HL-60 (cell line): Measurements from ENCODE around the gene TMEM131L.

ENCODE experiments used
- DNase-seq, 2 experiments: peaks; one replicate each; pipeline ENCODE4 v3.0.0-alpha.2; 2010 to 2020; ENCODE audit warnings: low read depth in 1 of 2, low spot score in 1 of 2
- H3K27ac ChIP-seq: fragments of 250-450 bp; sonication (Bioruptor Pico); replicated peaks from 2 replicates; pipeline ENCODE4 v1.5.1; 2020; ENCODE audit warnings: mild to moderate bottlenecking, moderate library complexity
- H3K27me3 ChIP-seq: fragments of 250-450 bp; sonication (Bioruptor Pico); 2 replicates; pipeline ENCODE4 v1.5.1; 2021; ENCODE audit warnings: mild to moderate bottlenecking, moderate library complexity; ENCODE audit not compliant: insufficient read depth, poor library complexity, severe bottlenecking
- H3K4me3 ChIP-seq: replicated peaks from 2 replicates; pipeline ENCODE4 v1.5.1; 2011; ENCODE audit warnings: mild to moderate bottlenecking, control low read depth, low read length; ENCODE audit not compliant: insufficient read depth
- GABPA ChIP-seq: IDR thresholded peaks from 2 replicates; pipeline ENCODE4 v1.6.1; 2012; ENCODE audit warnings: low read depth
- POLR2AphosphoS5 ChIP-seq: IDR thresholded peaks from 2 replicates; pipeline ENCODE4 v1.6.1; 2012; ENCODE audit warnings: low read depth
- REST ChIP-seq: IDR thresholded peaks from 2 replicates; pipeline ENCODE4 v1.6.1; 2012; ENCODE audit warnings: low read depth; ENCODE audit not compliant: insufficient replicate concordance
- SPI1 ChIP-seq: IDR thresholded peaks from 2 replicates; pipeline ENCODE4 v1.6.1; 2012; ENCODE audit warnings: low read depth, mild to moderate bottlenecking, borderline replicate concordance
- TF ChIP-seq, protein P1 (sequence below): IDR thresholded peaks from one replicate; pipeline ENCODE4 v1.5.1; 2011; ENCODE audit warnings: low read length, control low read depth, inconsistent platforms; ENCODE audit not compliant: insufficient read depth

TMEM131L gene

DNA sequence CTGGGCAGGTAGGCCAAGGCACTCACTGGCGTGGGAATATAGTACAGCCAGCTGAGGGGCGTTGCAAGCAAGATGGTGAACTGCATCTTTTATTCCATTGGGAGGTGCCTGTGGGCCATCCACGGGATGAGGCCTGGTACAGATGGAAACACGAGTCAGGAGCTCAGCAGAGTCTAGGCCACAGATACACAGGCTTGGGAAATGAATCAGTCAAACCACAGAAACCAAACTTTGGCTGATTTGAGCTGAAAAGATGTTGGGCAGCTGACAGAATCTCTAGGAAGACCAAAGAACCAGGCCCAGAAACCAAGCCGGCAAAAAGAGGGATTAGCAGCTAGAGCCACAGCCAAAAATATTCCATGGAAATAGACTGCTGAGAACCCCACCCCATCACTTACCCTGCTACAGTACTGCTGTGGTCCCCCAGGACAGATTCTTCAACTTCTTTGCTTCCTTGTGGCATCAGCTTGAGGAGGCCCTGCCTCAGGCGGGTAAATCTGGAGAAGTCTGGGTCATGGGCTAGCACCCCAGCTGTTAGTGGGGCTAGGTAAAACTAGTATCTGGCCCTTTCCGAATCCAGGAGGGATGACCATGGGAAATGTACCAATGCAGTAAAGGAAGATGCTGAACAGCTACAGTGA lies 75.4 kb downstream of the TMEM131L start:
- Histone ChIP-seq H3K27me3 (no peaks in the 10 kb centered on the region), H3K4me3 (no peak overlapping the region), H3K27ac (no peak overlapping the region)
- DNase-seq: no peak
- TF ChIP-seq REST (no peak), POLR2AphosphoS5 (no peak), GABPA (no peak), SPI1 (no peak)
- TF ChIP-seq, protein P1, sequence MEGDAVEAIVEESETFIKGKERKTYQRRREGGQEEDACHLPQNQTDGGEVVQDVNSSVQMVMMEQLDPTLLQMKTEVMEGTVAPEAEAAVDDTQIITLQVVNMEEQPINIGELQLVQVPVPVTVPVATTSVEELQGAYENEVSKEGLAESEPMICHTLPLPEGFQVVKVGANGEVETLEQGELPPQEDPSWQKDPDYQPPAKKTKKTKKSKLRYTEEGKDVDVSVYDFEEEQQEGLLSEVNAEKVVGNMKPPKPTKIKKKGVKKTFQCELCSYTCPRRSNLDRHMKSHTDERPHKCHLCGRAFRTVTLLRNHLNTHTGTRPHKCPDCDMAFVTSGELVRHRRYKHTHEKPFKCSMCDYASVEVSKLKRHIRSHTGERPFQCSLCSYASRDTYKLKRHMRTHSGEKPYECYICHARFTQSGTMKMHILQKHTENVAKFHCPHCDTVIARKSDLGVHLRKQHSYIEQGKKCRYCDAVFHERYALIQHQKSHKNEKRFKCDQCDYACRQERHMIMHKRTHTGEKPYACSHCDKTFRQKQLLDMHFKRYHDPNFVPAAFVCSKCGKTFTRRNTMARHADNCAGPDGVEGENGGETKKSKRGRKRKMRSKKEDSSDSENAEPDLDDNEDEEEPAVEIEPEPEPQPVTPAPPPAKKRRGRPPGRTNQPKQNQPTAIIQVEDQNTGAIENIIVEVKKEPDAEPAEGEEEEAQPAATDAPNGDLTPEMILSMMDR: no peak

DNA sequence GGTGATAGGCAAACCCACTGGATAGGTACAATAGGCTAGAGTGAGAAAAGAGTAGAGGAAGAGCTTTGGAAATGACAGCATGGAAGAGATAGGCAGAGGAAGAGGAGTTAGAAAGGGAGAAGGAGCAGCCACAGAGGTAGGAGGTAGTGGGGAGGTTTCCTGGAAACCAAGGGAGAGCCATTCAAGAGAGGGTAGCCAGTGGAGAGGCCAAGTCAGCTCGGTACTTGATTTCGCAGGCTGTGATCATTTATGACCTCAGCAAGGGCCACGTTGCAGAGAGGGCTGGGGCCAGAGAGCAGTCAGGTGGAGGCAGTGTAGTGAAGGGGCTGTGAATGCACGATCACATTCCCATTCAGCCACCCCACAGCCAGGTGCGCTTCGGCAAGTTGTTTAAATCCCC lies 76.0 kb downstream of the TMEM131L start:
- Histone ChIP-seq H3K27ac (no peak overlapping the region), H3K4me3 (no peak overlapping the region), H3K27me3 (no peaks in the 10 kb centered on the region)
- TF ChIP-seq, protein P1: no peak
- TF ChIP-seq SPI1: no peak
- TF ChIP-seq POLR2AphosphoS5: no peak
- TF ChIP-seq GABPA: no peak
- DNase-seq: no peak

- DNase-seq: no peak
- Histone ChIP-seq H3K27ac (no peak overlapping the region), H3K27me3 (no peaks in the 10 kb centered on the region), H3K4me3 (no peak overlapping the region)
- no peak for TF ChIP-seq POLR2AphosphoS5
- TF ChIP-seq GABPA: no peak
- TF ChIP-seq SPI1: no peak
- TF ChIP-seq, protein P1: no peak
- no peak for TF ChIP-seq REST
These were observed 76.7 kb downstream of the TMEM131L start for GRCh38 chr4:153542834-153543233.

DNA sequence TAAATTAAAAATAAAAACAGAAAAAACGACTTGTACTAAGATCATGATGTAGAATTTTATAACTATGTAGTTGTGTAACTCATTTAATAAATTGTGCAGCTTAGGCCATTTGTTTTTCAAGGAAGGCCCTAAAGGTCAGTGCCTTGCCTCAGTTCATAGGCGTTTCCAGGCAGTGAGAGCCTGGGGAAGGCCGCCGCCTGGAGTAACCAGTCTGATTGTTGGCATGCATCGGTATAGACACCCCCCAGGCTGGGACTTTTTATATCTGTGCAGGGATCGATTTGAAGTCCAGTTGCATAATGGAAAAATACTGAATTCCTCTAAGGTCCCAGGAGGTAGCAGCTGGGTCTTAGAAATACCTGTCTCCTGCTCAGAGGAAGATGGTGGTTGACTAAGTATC lies 77.2 kb downstream of the TMEM131L start:
- Histone ChIP-seq H3K4me3 (no peak overlapping the region), H3K27me3 (no peaks in the 10 kb centered on the region), H3K27ac (no peak overlapping the region)
- TF ChIP-seq REST: no peak
- TF ChIP-seq, protein P1: no peak
- TF ChIP-seq GABPA: no peak
- TF ChIP-seq POLR2AphosphoS5: no peak
- no peak for TF ChIP-seq SPI1
- no peak for DNase-seq
